GM18498 (cell line): ENCODE measurements around the gene LDLRAD3.

Source experiments
- ATAC-seq: cut with Tn5 transposase; IDR thresholded peaks from one replicate; pipeline ENCODE4 v1.9.1; 2021; ENCODE audit warnings: mild to moderate bottlenecking, moderate library complexity; ENCODE audit not compliant: unreplicated experiment

Gene LDLRAD3

DNA sequence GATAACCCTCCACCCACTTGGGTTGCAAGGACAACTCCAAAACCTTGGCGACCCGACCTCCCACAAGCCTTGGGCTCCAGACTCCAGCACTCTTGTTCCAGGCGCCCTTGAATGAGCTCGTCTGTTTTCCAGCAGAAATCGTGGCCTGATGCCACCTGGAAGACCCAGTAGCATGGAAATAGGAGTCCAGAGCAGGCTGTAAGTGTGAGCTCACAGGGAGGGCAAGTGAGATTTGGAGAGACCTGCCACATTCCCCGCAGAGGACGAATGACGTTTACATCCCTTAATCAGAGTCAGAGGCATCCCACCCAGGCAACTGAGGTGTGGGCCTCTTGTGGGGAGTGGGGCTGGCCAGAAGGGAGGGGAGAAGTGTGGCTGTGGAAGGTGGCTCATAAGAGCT lies 71.9 kb downstream of the LDLRAD3 start:
- no peak for ATAC-seq

DNA sequence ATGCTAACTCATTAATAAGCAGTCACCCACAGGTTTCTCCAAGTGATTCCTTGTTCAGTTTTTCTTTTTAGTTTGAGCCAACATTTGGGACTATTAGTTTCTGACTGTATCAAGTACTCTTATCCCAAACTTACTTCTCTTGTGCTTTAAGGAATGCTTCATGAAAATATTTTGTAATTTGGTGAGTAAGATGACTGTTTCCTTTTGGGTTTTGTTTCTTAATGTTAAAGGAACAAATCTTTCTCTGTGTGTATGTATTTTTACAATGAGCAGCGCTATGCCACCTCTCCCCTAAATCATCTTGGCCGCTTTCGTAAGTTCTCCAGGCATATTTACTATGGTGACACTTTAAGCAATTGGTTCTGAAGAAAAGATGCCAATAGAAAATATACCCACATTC lies 72.4 kb downstream of the LDLRAD3 start:
- no peak for ATAC-seq

DNA sequence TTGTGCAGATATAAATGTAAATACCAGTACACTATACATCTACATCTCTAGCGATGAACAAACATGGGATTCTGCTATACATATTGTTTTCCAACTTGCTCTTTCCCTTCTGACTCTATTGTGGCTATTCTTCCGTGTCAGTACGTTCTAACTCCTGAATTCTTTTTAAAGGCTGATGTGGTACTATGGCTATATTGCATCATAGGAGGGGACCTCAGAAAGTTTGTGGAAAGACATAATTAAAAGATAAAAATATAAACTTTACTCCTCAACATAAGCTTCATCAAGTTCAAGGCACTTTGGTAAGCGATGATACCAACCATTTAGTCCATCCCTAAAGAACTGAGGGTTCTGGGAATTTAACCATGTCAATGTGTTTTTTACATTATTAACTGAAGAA lies 72.8 kb downstream of the LDLRAD3 start:
- ATAC-seq: no peak

DNA sequence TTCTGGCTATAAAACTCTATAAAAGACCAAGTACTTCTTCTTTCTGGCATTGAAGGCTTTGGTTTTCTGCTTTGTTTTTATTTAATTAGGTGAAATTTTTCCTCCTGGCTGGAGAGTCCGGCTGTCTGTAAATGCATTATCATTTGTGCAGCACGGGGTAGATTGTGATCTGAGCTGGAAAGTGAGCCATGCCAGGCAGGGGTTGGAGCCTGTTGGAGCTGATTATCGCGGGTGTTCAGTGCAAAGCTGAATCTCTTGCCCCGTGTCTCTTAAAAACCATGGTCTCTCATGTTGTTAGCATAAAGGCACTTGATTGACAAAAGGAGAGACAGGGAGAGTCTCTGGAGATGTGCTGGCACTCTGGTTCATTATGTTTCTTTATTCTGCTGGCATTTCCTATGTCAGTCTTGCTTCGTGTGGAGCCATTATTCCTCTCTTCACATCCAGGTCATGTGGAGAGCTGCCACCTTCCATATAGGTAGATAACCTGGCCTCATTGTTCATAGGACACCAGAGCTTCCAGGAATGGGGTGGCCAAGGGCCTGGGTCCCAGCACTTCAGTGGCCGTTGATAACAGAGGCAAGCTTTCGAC lies 75.2 kb downstream of the LDLRAD3 start:
- no peak for ATAC-seq

DNA sequence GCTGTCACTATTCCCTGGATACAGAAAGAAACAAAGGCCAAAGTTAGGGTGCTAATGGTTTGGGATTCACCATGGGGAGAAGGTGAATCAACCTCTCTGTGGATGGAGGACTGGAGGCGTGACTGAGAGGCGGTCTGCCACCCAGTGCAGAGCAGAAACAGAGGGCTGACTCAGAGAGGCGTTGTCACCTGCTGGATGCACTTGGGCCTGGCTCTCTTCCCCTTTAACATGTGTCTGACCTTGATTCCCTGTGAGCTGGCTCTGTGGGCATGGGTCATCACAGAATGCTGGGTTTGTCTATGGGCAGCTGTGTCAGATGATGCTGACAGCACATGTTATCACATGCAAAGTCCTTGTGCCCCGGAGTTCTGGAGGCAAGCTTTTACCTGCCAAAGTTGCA lies 75.9 kb downstream of the LDLRAD3 start:
- no peak for ATAC-seq

DNA sequence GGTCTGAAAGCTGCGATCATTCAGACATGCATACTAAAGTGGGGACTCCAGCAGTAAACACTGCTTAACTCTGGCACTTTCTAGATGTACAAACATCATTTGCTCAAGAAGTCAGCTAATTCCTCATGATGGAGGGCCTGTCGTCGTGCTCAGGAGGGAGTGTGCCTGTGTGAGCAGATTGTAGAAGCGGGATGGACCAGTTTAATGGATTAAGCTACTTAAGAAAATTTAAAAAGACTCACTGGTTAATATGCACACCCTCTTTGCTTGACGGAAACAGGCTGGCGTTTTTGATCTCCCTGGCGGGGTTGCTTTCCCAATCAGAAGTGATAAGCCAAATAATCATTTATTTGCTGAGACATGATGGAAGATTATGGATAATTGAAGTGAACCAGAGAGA lies 79.0 kb downstream of the LDLRAD3 start:
- ATAC-seq: no peak

DNA sequence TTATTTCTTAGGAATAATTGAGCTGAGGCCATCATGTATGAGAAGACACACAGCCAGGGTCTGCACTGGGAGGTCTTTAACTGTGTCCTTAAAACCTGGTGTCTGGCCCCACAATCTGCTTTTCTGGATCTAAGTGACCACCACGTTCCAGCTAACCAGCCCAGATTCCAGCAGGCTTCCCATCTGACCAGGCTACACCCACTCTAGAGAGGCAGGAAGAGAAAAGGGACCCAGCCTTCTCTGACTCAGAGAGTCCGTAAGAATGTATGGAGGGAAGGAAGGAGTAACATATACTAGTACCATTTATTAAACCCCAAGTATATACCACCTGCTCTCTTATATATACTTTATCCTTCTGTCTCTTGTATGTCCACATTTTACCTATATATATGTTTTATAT lies 80.1 kb downstream of the LDLRAD3 start:
- no peak for ATAC-seq

DNA sequence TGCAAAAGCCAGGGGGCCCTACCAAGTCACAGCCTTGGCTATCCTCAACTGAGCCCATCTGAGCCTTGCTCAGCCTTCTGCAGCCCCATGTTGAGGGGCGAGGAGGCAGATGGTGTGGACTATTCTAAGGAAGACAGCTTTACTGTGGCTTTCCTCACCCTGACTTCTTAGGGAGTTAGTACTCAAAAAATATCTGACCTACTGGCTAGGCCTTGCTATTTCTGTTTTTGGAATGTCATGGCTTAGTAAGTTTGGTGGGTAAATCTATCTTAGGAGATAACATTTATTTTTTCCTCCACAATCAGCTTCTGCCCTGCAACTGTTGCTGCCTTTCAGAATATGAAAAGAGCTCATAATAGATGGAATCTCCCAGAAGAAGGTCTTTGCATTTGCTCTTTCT lies 80.9 kb downstream of the LDLRAD3 start:
- ATAC-seq: no peak

DNA sequence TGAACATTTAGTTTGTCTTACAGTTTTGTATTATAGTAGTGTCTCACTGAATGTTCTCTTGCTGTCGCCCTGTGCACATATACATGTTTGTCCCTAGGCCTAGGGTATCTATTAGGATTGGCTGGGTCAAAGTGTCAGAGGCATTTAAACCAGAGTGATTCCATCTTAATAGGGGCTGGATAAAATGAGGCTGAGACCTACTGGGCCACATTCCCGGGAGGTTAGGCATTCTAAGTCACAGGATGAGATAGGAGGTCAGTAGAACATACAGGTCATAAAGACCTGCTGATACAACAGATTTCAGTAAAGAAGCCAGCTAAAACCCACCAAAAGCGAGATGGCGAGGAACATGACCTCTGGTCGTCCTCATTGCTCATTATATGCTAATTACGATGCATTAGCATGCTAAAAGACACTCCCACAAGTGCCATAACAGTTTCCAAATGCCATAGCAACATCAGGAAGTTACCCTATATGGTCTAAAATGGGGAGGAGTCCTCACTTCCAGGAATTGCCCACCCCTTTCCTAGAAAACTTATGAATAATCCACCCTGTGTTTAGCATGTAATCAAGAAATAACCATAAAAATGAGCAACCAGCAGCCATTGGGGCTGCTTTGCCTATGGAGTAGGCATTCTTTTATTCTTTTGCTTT lies 82.6 kb downstream of the LDLRAD3 start:
- ATAC-seq: no peak

DNA sequence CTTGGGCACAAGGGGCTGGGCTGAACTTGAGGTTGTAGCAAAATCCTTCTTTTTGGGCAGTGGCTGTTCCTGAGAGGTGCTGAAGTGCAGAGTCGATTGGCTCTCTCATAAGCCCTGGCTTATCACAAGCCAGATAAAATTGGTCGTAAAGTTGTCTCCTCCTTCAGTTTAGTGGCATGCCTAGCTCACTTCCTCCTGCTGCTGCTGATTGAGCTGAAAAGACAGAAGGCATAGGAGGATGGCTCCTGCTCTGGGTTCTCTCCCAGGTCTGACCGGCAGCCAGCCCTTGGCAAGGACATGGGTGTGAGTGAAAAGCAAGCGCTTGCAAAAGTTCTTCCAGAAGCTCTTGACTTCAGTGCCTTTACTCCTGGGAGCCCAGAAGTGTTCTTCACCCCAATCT lies 83.9 kb downstream of the LDLRAD3 start:
- no peak for ATAC-seq

DNA sequence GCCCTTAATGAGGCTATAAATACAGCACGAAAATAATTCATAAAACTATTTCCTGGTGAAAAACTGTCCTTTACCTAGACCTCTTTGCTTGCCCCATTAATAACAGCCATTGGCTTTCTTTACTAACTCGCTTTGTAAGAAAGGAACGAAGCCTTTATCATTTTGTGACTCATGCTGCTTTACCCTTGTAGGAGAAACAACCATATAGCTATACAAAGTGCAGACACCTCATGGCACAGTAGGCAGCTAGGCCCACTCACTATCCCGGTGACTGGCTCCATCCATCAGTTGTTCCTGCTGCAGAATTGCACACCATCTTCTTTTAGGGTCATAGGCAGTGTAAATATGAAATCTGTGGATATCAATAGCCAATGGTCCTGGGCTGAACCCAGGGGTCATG lies 85.8 kb downstream of the LDLRAD3 start:
- no peak for ATAC-seq

DNA sequence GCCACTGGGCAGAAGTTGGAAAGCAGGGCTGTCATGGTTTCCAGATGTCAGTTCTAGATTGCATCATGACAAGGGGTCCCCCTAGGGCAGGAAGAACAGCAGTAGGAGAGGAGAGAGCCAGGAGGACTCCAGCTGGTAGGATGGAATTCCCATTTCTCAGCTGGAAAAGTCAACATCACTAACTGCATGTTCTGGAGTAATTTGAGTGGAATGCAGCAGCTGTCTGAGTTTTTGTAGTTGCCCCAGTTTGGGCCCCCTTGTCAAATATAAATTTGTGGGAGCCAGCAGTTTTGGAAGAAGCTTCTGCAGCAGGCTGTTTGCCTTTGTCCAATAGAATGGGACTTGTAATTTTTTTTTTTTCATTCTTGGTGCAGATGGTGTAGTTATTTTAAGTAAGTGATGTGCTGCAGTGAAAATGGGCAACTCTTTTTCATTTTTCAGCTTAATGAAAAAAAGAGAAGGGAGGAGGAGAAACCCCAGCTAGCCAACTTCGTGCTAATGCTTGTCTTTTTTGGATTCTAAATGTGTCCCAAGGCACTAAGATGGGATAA lies 86.9 kb downstream of the LDLRAD3 start:
- ATAC-seq: no peak

DNA sequence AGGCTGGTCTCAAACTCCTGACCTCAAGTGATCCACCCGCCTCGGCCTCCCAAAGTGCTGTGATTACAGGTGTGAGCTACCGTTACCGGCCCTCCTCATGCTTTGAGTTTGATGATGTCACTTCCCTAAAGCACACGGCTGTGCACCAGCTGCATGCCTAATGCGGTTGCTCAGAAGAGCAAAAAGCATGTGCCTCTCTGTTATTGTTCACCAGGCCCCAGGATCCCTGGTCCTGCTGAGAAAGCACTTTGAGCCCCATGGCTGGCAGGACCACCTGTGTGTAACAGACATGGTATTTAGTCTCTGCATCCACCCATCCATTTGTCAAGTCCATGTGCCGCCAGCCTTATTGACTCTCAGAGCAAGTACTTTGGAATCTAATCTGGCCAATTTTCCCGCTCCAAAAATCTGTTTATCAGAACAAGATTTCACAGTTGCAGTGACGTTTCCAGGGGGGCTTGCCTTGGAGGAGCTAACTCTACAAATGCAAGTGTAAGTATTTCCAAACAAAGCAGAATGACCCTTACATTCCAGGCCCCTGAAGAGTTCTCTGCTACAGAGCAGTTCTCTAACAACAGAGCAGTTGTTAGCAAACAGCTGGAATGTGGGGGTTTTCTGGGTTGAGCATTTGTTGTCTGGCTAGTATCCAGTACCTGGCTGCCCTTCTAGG lies 89.4 kb downstream of the LDLRAD3 start:
- no peak for ATAC-seq

DNA sequence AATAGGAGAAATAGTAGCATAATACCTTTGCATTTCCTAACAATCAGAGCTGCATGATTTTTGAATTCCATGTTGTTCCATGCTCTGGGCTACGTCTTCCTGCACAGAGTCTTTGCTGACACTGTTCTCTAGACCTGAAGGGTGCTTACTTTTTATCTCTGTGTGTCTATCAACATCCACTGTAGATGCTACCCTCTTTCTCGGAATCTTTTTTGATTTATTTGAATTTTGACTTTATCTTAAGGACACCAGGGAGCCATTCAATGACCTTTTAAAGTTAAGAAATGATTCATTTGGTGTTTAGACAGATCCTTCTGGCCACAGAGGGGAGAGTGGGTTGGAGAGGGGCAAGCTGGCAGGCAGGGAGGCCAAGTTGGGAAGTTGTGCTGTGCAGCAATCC lies 90.1 kb downstream of the LDLRAD3 start:
- no peak for ATAC-seq

DNA sequence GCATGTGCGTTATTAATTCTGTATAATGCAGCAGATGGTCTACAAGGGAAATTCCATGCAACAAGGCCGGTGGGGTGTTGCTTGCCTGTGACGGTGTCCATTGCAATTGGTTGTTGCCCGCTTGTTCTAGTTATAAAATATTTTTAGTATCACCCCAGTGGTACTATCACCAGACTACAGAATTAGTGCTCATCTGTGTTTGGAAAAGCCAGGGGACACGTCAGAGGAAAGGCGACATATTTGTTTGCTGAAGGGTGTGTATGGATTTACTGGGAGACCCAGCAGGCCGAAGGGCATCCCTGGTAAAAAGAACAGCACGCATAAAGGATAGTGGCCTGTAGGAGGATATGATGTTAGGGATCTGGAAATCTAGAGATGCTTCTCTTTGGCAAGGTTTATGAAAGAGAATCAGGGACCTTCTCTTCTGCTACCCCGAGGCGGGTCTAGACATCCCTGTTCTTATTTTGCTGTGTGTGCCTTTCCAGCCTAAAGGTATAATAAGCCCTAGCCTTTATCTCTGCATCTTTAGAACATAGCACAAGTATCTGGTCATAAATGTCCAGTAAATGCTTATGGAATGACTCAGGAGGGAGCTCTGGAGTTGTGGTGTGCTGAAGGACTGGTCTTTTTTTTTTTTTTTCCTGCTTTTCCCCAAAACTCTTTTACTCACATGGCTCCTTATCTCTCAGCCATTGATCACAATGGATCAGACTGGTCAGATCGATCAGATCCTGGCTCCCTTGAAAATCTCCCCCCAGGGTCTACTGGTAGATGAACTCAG lies 90.9 kb downstream of the LDLRAD3 start:
- ATAC-seq: no peak

DNA sequence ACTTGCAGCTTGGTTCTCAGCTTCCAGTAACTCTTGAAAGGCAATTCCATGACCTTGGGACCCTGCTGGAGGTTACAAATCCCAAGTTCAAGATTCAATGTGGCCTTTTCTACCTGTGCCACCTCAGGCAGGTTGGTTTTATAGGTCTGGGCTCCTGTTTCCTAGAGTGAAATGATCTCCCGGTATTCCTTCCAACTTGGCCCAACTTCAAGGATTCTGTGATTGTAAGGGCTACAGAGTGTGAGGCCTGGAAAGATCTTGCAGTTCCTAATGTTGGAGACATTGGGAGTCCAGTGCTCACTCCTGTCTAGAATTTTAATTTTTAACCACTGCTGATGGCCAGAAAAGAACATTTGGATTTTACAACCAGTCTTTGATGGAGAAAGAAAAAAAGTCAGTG lies 91.6 kb downstream of the LDLRAD3 start:
- no peak for ATAC-seq

DNA sequence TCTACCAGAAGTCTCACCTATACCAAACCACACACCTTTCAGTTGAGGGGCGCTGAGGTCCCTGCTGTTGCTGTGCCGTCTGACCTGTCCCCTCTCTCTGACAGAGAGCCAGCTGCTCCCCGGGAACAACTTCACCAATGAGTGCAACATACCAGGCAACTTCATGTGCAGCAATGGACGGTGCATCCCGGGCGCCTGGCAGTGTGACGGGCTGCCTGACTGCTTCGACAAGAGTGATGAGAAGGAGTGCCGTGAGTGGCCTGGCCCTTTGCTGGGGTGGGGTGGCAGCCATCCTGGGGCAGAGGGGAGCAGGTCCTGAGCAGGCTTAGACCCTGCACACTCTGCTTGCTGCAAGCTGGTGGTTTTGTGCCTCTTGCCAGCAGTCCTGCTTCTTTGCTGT lies 92.1 kb downstream of the LDLRAD3 start:
- no peak for ATAC-seq

DNA sequence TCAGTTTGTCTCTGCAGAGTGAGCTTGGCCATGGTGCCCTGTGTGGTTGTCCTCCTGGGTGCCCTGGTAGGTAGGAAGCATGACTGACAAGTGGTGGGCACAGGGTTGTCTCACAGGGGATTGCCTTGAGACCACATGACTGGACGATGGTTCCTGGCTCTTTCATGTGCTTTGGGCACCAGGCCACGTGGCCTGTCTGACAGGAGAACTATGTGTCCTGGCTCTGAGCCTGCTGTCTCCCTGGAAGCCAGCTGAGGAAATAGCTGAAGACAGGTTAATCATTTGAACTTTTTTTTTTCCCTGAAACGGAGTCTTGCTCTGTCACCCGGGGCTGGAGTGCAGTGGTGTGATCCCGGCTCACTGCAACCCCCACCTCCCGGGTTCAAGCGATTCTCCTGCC lies 93.2 kb downstream of the LDLRAD3 start:
- no peak for ATAC-seq

DNA sequence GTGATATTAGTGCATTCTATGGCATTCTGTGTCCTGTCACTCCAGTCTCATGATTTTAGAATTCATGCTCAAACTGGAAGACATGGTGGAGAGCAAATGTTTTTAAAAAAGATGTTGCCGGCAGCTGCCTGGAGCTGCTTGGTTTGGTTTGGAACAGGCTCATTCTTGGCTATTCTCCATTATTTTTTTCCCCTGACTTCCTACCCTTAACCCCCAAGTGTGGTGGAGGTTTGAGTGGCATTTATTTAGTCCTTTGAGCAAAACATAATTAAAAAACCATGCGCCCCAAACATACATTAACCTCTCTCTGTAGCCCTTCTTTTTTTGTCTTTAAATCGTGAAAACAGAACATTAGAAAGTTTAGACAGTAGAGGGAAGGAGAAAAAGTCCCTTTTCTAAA lies 94.7 kb downstream of the LDLRAD3 start:
- ATAC-seq: no peak

DNA sequence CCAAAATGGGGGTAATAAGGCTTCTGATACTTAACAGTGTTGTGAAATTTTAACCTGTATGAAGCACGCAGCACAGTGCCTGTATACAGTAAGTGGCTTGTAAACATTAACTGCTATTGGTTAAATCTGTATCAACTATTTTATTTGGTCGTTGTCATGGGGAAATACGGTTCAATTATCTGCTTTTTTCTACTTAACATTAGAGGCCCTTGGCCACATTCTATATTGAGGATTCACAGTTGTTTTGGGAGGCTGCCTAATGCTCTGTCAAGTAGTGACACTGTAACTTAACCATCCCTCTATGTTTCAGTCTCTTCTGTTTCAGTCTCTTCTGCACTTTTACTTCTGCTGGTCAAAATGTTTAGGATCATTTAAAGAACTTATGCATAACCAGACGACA lies 95.6 kb downstream of the LDLRAD3 start:
- no peak for ATAC-seq

DNA sequence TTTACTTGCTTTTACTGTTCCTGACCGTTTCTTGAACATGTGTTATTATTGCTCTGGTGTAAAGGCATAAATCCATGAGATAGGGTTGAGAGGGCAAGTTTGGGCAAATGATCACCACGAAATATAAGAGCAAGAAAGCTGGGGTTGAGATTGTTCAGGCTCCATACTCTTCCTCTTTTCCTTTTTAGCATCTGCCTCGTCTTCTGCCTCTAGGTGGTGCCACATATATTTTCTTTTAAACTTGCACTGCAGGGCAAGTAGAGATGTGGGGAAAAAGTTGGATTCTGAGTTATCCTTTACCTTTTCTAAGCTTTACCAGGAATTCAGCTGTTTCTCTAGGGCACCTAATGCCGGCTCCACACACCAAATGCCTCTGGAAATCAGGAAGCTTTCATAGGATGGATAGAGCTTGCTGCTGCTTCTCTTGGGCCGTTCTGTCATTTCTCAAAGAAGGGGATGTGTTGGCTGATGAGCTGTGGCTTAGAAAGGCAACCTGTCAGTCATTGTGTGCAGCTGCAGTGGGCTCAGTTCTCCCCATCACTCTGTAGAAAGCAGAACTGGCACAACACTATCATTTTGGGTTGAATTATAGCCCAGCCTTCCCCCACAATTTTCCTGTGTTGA lies 98.2 kb downstream of the LDLRAD3 start:
- ATAC-seq: no peak
